ENCODE measurements around the gene TIMP2.

The TIMP2 gene

DNA sequence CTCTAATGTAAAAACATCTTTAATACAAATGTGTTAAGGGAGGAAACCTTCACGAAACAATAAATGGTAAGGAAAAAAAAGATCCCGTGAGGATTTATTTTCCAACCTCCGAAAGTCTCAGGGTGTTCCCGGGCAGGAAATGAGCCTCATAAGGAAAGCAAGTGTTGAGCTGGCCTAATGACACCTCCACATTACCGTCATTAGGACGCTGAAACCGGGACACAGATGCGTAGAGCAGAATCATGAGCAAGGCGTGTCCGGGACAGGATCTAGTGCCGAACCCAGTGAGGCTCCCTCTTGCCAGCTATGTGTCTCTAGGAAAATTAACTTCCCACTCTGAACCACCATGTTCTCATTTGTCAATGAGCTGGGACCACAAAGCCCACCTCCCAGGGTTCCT is 120.4 kb downstream of the TIMP2 start:
- DNase-seq, result no peak

DNA sequence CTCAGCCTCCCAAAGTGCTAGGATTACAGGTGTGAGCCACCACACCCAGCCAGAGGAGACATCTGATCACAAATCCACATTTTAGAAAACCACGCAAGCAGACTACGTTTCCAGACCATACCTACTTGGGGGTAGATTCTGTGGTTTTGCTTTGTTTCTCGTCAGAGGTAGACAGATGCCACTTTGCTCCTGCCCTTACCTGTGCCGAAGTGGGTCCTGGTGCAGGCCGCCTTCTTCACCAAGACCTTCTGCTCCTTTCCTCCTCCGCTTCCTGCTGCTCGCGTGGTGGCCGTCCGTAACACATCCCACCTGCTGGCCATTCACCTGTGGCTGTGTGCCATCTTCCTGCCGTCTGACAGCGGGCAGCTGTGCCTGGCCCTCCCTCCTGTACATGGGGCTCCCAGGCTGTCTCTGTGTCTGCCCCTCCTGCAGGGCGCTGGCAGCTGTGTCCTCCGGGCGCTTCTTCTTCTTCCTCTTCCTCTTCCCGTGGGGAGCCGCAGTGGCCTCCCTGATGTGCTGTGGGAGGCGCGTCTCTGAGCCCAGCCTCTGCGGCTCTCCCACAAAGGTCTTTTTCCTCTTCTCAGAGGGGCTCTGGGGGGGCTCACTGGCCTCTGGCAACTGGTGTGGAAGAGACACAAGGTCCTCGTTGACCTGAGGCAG is 121.9 kb downstream of the TIMP2 start:
- no peak for DNase-seq

Data from activated effector memory CD4-positive, alpha-beta T cell treated with anti-CD3 and anti-CD28 coated beads, Interleukin-2, amount 50 U/mL, for 16 hours (primary cell).